Esophagus (tissue), 2 donors: ENCODE results near the gene FERMT2. TPM values are rescaled to one million over a fixed set of nuclear protein-coding genes. Genes with fewer than 3 reads are reported as not detected.

Source experiments
- H3K27ac ChIP-seq, 2 donors: one replicate each; pipeline ENCODE4 v1.5.1; 2013; ENCODE audit warnings: low read depth in 2 of 2, mild to moderate bottlenecking in 2 of 2, inconsistent platforms in 1 of 2, low read length in 1 of 2, moderate library complexity in 1 of 2
- H3K27me3 ChIP-seq, 2 donors: one replicate each; pipeline ENCODE4 v1.6.1; 2013; ENCODE audit warnings: low read length in 2 of 2, control low read depth in 1 of 2, mild to moderate bottlenecking in 1 of 2; ENCODE audit not compliant: insufficient read depth in 2 of 2, control insufficient read depth in 1 of 2
- H3K36me3 ChIP-seq, 2 donors: one replicate each; pipeline ENCODE4 v1.6.1; 2013; ENCODE audit warnings: low read length in 1 of 2; ENCODE audit not compliant: control insufficient read depth in 2 of 2, insufficient read depth in 2 of 2
- H3K4me1 ChIP-seq, 2 donors: one replicate each; pipeline ENCODE4 v1.6.1; 2013; ENCODE audit warnings: low read length in 1 of 2; ENCODE audit not compliant: control insufficient read depth in 2 of 2, insufficient read depth in 2 of 2
- H3K4me3 ChIP-seq, 2 donors: one replicate each; pipeline ENCODE4 v1.5.1; 2013; ENCODE audit warnings: low read length in 2 of 2, mild to moderate bottlenecking in 2 of 2, low read depth in 1 of 2, moderate library complexity in 1 of 2
- H3K9me3 ChIP-seq, 2 donors: one replicate each; pipeline ENCODE4 v1.6.1; 2013; ENCODE audit warnings: mild to moderate bottlenecking in 2 of 2, low read depth in 1 of 2, low read length in 1 of 2, moderate library complexity in 1 of 2; ENCODE audit not compliant: control insufficient read depth in 2 of 2, insufficient read depth in 1 of 2
- WGBS, 2 donors: extraction: QIAGEN DNeasy Blood & Tissue Kit; methylation state at CpG; one replicate each; pipeline ENCODE4 v1.1.7; 2013; 5-methylcytosine and 5-hydroxymethylcytosine counted together
- polyA plus RNA-seq, 2 donors: library from polyadenylated mRNA; stranded (reverse); fragments of 200-250 nt; gene quantifications; one replicate each; pipeline ENCODE4 v1.2.3, GENCODE V29; 2013
- donor health status: healthy with polysubstance abuse.
- donor health status: Bipolar disorder and iron deficiency.

FERMT2 gene
- polyA plus RNA-seq, 2 donors: 6.5 to 21.5 TPM

GRCh38 chr14:52861403-52861802 lies 89.4 kb downstream of the FERMT2 start:
- Histone ChIP-seq H3K9me3 (no peaks in the 10 kb centered on the region), H3K27me3 (no peaks in the 10 kb centered on the region), H3K27ac (no peak overlapping the region), H3K4me1 (no peaks in the 10 kb centered on the region), H3K36me3 (peaks cover 0 to 2% of the 10 kb centered on the region in 2 donors), H3K4me3 (no peak overlapping the region)
- 88 to 95% methylated on average over 2 of the region's 2 CpGs for WGBS, 2 donors

- Histone ChIP-seq H3K27me3 (no peaks in the 10 kb centered on the region), H3K4me3 (no peak overlapping the region), H3K27ac (no peak overlapping the region), H3K4me1 (no peaks in the 10 kb centered on the region), H3K9me3 (no peaks in the 10 kb centered on the region), H3K36me3 (peaks cover 0 to 2% of the 10 kb centered on the region in 2 donors)
- 80 to 83% methylated on average over 3 of the region's 3 CpGs for WGBS, 2 donors
Measured at GRCh38 chr14:52860910-52861309, 89.9 kb downstream of the FERMT2 start.

DNA sequence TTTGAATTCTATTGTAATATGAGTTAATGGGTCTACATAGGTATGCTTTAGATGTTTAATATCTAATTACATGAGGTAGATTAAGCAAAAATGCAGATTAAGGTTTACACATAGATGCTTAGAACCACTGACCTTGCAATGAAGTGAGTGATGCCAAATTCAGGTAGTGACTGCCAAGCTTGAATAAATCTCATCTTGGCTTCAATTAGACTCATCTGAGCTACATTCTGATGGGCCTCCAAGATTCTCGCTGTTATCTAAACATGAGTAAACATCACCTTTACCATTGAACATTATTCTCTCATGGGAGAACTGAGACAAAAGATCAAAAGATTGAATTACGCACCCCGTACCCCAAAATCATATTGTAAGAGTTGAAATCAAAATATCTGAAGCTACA lies 90.6 kb downstream of the FERMT2 start:
- no peak overlapping the region for H3K4me3 ChIP-seq
- H3K36me3 ChIP-seq: peaks cover 0 to 2% of the 10 kb centered on the region in 2 donors
- H3K4me1 ChIP-seq: no peaks in the 10 kb centered on the region

GRCh38 chr14:52856139-52856538 lies 94.7 kb downstream of the FERMT2 start:
- no peak overlapping the region for H3K4me3 ChIP-seq
- H3K9me3 ChIP-seq: no peaks in the 10 kb centered on the region
- WGBS, 2 donors: 92 to 93% methylated on average over 4 of the region's 4 CpGs
- no peak overlapping the region for H3K27ac ChIP-seq
- no peaks in the 10 kb centered on the region for H3K27me3 ChIP-seq
- peaks cover 0 to 2% of the 10 kb centered on the region in 2 donors for H3K36me3 ChIP-seq
- H3K4me1 ChIP-seq: no peaks in the 10 kb centered on the region

More for the DNA sequence above, 90.6 kb downstream of the FERMT2 start:
- no peak overlapping the region for H3K27ac ChIP-seq
- no peaks in the 10 kb centered on the region for H3K9me3 ChIP-seq
- 86 to 88% methylated on average over 3 of the region's 3 CpGs for WGBS, 2 donors
- no peaks in the 10 kb centered on the region for H3K27me3 ChIP-seq

DNA sequence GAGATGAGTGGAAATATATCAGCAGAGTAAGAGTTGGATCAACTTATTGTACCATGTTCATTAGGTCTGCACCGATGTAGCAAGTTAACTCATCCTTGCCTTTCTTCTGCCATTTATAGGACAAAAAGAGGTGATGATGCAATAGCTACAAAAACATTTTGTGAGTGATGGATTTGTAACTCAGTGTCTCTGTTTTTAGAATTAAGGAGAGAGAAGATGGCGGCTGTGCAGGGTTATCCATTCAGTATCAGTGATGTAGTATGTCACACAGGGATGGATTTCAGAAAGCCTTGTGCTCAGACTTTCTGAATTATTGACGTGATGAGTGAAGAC lies 97.4 kb downstream of the FERMT2 start:
- no peaks in the 10 kb centered on the region for H3K4me1 ChIP-seq
- H3K27me3 ChIP-seq: no peaks in the 10 kb centered on the region
- H3K36me3 ChIP-seq: no peaks in the 10 kb centered on the region
- no peak overlapping the region for H3K27ac ChIP-seq
- 78 to 83% methylated on average over 3 of the region's 3 CpGs for WGBS, 2 donors
- H3K4me3 ChIP-seq: no peak overlapping the region
- no peaks in the 10 kb centered on the region for H3K9me3 ChIP-seq

GRCh38 chr14:52852810-52853521 lies 97.9 kb downstream of the FERMT2 start:
- Histone ChIP-seq H3K36me3 (no peaks in the 10 kb centered on the region), H3K27me3 (no peaks in the 10 kb centered on the region), H3K27ac (no peak overlapping the region), H3K4me1 (no peaks in the 10 kb centered on the region), H3K9me3 (no peaks in the 10 kb centered on the region), H3K4me3 (no peak overlapping the region)
- WGBS, 2 donors: 46 to 69% methylated on average over 2 of the region's 2 CpGs

GRCh38 chr14:52850451-52850909 lies 100.4 kb downstream of the FERMT2 start:
- no peaks in the 10 kb centered on the region for H3K36me3 ChIP-seq
- no peaks in the 10 kb centered on the region for H3K27me3 ChIP-seq
- H3K4me1 ChIP-seq: no peaks in the 10 kb centered on the region
- 87 to 92% methylated on average over 7 of the region's 7 CpGs for WGBS, 2 donors
- no peak overlapping the region for H3K4me3 ChIP-seq
- H3K27ac ChIP-seq: no peak overlapping the region
- no peaks in the 10 kb centered on the region for H3K9me3 ChIP-seq

DNA sequence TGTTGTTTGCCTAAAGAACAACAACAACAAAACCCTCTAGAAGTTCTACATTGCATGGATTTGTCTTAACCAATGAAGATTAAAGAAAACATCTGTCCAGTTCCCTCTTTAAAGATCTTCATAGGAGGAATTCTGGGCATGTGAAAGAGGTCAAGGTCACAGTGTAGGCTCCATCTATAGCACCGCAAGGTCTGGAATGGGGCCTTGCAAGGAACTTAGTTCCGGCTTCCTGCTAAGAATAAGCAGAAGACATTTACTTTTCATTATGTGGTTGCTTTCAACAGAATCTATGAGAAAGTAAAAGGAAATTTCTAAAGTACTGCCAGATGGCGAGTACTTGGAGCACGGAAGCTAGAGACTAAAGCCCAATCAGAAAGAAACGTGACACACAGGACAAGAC lies 102.2 kb downstream of the FERMT2 start:
- 86 to 89% methylated on average over 5 of the region's 5 CpGs for WGBS, 2 donors
- H3K27me3 ChIP-seq: no peaks in the 10 kb centered on the region
- H3K4me1 ChIP-seq: no peaks in the 10 kb centered on the region
- H3K4me3 ChIP-seq: no peak overlapping the region
- H3K36me3 ChIP-seq: no peaks in the 10 kb centered on the region
- H3K27ac ChIP-seq: no peak overlapping the region
- H3K9me3 ChIP-seq: no peaks in the 10 kb centered on the region

- WGBS, 2 donors: 61 to 69% methylated on average over 5 of the region's 5 CpGs
- H3K27me3 ChIP-seq: no peaks in the 10 kb centered on the region
- no peaks in the 10 kb centered on the region for H3K9me3 ChIP-seq
- no peaks in the 10 kb centered on the region for H3K36me3 ChIP-seq
- H3K27ac ChIP-seq: no peak overlapping the region
- H3K4me1 ChIP-seq: no peaks in the 10 kb centered on the region
- H3K4me3 ChIP-seq: no peak overlapping the region
Measured at GRCh38 chr14:52846591-52846990, 104.3 kb downstream of the FERMT2 start.

DNA sequence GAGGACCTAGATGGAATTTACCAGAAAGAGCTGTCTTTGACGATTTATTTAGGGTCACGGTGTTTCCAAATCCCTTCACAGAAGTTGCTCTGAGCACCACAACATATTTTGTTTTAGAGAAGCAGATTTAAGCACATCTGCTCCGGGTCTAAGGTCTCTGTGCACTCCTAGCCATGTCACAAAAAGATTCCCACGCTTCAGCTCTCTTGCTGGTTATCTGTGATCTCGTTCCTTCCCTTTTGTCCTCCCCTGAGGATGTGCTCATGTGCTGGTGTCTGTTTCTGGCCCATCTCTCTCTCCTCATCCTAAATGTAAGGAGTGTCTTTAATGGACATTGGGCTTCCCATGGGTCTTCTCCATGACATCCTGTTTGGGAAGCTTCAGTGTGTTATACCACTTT lies 105.8 kb downstream of the FERMT2 start:
- Histone ChIP-seq H3K27me3 (no peaks in the 10 kb centered on the region), H3K36me3 (no peaks in the 10 kb centered on the region), H3K4me3 (no peak overlapping the region), H3K9me3 (no peaks in the 10 kb centered on the region), H3K4me1 (no peaks in the 10 kb centered on the region), H3K27ac (no peak overlapping the region)
- WGBS, 2 donors: 81% methylated on average over 5 of the region's 5 CpGs
